Mammary epithelial cell (primary cell): Measurements from ENCODE around the gene RIF1.

Experiments
- CTCF ChIP-seq, 2 donors: IDR thresholded peaks in 1 of 2; conservative IDR thresholded peaks in 1 of 2; 2 replicates each; pipeline ENCODE4 v1.5.1; 2011 to 2012; ENCODE audit warnings: inconsistent platforms in 2 of 2, low read length in 2 of 2, mild to moderate bottlenecking in 2 of 2, control low read depth in 1 of 2, low read depth in 1 of 2; ENCODE audit not compliant: insufficient read depth in 1 of 2; ENCODE audit errors: extremely low read depth in 1 of 2
- EZH2 ChIP-seq: IDR thresholded peaks from 2 replicates; pipeline ENCODE4 v1.6.1; 2012; ENCODE audit warnings: low read length, inconsistent platforms, borderline replicate concordance

- TF ChIP-seq CTCF (conservative IDR thresholded peaks at IDR 0.05 in 1 of 2, IDR thresholded peaks at IDR 0.05 in 1 of 2; ENCODE audit: extremely low read depth in 1 of 2, insufficient read depth in 1 of 2, low read depth in 1 of 2, low read length in 2 of 2) (no peak), EZH2 (no peak)
These were observed 35.3 kb upstream of the RIF1 start for GRCh38 chr2:151374436-151374835.
